ENCODE data around the gene ABHD17A. TPM values are rescaled to one million over a fixed set of nuclear protein-coding genes. Genes with fewer than 3 reads are reported as not detected.

The ABHD17A gene
- total RNA-seq, 1 experiment from 2014 or later = 60.7 TPM

DNA sequence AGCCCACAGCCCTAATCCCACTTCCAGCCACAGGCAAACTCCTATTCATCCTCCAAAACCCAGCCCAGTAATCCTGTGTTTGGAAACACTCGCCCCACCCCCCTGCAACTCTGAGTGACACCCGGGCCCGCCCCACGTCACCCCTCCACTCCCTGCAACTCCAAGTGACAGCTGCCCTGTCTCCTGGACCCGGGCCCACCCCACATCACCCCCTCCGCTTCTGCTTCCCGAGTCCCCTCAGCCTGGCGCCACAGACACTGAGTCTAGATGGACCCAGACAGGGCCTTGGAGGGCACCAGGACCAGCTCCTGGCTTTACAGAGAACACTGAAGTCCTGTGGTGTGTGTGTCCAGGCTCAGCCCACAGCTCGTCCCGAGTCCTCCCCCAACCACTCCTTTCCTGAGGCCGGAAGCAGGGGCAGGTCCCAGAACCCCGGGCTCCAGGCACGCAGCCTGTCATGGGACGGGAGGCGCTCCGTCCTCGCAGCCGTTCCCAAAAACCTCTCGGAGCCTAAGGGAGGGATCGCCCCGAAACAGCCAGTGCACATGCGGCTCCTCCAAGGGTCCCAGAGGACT is 44.7 kb downstream of the ABHD17A start (continued):
- TF ChIP-seq TEAD1 (CRISPR knock-in tag; IDR thresholded peaks at IDR 0.05) (no peak), GRHL2 (CRISPR knock-in tag; IDR thresholded peaks at IDR 0.05; ENCODE audit: insufficient replicate concordance, severe bottlenecking) (no peak), MAX (CRISPR knock-in tag; IDR thresholded peaks at IDR 0.05) (no peak), ERG (CRISPR knock-in tag; IDR thresholded peaks at IDR 0.05) (no peak), MXD4 (CRISPR knock-in tag; IDR thresholded peaks at IDR 0.05; ENCODE audit: borderline replicate concordance) (no peak), OVOL2 (CRISPR knock-in tag; IDR thresholded peaks at IDR 0.05; ENCODE audit: borderline replicate concordance) (no peak), MYBL2 (CRISPR knock-in tag; IDR thresholded peaks at IDR 0.05) (no peak), ZNF317 (CRISPR knock-in tag; IDR thresholded peaks at IDR 0.05; ENCODE audit: borderline replicate concordance, low read depth) (no peak)

- H3K27ac Mint-ChIP-seq = 0 out of 2 replicates have a peak overlapping the region, but pooled peaks have one; percentile 36
- ATAC-seq = no peak
- ChIA-PET POLR2A (no interaction called here), CTCF (interaction anchor here (1.3 to 6.1 kb wide), 4 partner anchors 12 to 17 kb away, joined by 3 to 216 read pairs (median 66); no protein-coding TSS in a partner anchor)
- no peaks in the 10 kb centered on the region for H3K36me3 Mint-ChIP-seq
- 0 out of 2 replicates have a peak, but pooled peaks cover 6% of the 10 kb centered on the region for H3K4me1 Mint-ChIP-seq
- H3K9me3 Mint-ChIP-seq = no peaks in the 10 kb centered on the region
- H3K27me3 Mint-ChIP-seq (ENCODE audit: low read depth) = no peaks in the 10 kb centered on the region
- H3K4me3 Mint-ChIP-seq = no peak overlapping the region
- DNase-seq (ENCODE audit: low spot score) = no peak
- no peak for TF ChIP-seq ATF3 (CRISPR knock-in tag; conservative IDR thresholded peaks at IDR 0.05)
- TF ChIP-seq SP1 (CRISPR knock-in tag; conservative IDR thresholded peaks at IDR 0.05) = no peak
- TF ChIP-seq HMGXB4 (CRISPR knock-in tag; IDR thresholded peaks at IDR 0.05) = no peak
- no peak for TF ChIP-seq E2F5 (CRISPR knock-in tag; IDR thresholded peaks at IDR 0.05)
- no peak for TF ChIP-seq ZNF671 (CRISPR knock-in tag; IDR thresholded peaks at IDR 0.05)
- TF ChIP-seq TEAD4 (CRISPR knock-in tag; IDR thresholded peaks at IDR 0.05) = no peak
- TF ChIP-seq ZNF263 (CRISPR knock-in tag; IDR thresholded peaks at IDR 0.05; ENCODE audit: low read depth) = no peak
- TF ChIP-seq ZNF232 (CRISPR knock-in tag; IDR thresholded peaks at IDR 0.05) = no peak
- TF ChIP-seq JUN (CRISPR knock-in tag; IDR thresholded peaks at IDR 0.05) = no peak
- TF ChIP-seq ZSCAN18 (CRISPR knock-in tag; IDR thresholded peaks at IDR 0.05) = no peak
- TF ChIP-seq, protein P1, sequence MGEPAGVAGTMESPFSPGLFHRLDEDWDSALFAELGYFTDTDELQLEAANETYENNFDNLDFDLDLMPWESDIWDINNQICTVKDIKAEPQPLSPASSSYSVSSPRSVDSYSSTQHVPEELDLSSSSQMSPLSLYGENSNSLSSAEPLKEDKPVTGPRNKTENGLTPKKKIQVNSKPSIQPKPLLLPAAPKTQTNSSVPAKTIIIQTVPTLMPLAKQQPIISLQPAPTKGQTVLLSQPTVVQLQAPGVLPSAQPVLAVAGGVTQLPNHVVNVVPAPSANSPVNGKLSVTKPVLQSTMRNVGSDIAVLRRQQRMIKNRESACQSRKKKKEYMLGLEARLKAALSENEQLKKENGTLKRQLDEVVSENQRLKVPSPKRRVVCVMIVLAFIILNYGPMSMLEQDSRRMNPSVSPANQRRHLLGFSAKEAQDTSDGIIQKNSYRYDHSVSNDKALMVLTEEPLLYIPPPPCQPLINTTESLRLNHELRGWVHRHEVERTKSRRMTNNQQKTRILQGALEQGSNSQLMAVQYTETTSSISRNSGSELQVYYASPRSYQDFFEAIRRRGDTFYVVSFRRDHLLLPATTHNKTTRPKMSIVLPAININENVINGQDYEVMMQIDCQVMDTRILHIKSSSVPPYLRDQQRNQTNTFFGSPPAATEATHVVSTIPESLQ (CRISPR knock-in tag; IDR thresholded peaks at IDR 0.05) = no peak
- no peak for TF ChIP-seq ZNF281 (CRISPR knock-in tag; IDR thresholded peaks at IDR 0.05)
- no peak for TF ChIP-seq GABPB1 (CRISPR knock-in tag; IDR thresholded peaks at IDR 0.05)
- TF ChIP-seq, protein P2, sequence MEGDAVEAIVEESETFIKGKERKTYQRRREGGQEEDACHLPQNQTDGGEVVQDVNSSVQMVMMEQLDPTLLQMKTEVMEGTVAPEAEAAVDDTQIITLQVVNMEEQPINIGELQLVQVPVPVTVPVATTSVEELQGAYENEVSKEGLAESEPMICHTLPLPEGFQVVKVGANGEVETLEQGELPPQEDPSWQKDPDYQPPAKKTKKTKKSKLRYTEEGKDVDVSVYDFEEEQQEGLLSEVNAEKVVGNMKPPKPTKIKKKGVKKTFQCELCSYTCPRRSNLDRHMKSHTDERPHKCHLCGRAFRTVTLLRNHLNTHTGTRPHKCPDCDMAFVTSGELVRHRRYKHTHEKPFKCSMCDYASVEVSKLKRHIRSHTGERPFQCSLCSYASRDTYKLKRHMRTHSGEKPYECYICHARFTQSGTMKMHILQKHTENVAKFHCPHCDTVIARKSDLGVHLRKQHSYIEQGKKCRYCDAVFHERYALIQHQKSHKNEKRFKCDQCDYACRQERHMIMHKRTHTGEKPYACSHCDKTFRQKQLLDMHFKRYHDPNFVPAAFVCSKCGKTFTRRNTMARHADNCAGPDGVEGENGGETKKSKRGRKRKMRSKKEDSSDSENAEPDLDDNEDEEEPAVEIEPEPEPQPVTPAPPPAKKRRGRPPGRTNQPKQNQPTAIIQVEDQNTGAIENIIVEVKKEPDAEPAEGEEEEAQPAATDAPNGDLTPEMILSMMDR (IDR thresholded peaks at IDR 0.05) = no peak
Observed at GRCh38 chr19:1839658-1840540, 45.4 kb downstream of the ABHD17A start.
